ENCODE data around the gene MYO7B. TPM values are rescaled to one million over a fixed set of nuclear protein-coding genes. Genes with fewer than 3 reads are reported as not detected.

Gene MYO7B
- total RNA-seq, 4 donors from 2014 or later: 0.21 to 0.48 (median 0.28) TPM

DNA sequence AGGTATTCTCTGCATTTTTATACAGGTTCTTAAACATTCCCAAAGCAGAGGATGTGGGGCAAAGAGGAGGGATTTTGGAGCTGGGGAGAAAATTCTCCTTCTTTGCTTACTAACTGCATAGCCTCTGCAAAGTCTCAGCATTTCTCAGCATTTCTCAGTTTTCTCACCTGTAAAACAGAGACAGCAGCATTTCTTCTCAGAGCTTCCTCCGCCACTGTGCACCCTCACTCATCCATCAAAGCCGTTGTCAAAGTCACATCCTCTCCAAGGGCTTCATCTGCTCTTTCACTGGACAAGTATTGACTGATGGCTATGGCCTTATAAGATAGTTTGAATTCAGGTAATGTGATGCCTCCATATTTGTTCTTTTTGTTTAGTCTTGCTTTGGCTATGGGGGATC, 17.4 kb downstream of the MYO7B start:
- H3K4me1 ChIP-seq: no peaks in the 10 kb centered on the region
- no peaks in the 10 kb centered on the region for H3K27me3 ChIP-seq
- TF ChIP-seq, protein P1, sequence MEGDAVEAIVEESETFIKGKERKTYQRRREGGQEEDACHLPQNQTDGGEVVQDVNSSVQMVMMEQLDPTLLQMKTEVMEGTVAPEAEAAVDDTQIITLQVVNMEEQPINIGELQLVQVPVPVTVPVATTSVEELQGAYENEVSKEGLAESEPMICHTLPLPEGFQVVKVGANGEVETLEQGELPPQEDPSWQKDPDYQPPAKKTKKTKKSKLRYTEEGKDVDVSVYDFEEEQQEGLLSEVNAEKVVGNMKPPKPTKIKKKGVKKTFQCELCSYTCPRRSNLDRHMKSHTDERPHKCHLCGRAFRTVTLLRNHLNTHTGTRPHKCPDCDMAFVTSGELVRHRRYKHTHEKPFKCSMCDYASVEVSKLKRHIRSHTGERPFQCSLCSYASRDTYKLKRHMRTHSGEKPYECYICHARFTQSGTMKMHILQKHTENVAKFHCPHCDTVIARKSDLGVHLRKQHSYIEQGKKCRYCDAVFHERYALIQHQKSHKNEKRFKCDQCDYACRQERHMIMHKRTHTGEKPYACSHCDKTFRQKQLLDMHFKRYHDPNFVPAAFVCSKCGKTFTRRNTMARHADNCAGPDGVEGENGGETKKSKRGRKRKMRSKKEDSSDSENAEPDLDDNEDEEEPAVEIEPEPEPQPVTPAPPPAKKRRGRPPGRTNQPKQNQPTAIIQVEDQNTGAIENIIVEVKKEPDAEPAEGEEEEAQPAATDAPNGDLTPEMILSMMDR (IDR thresholded peaks at IDR 0.05): no peak
- TF ChIP-seq POLR2A (IDR thresholded peaks at IDR 0.05): no peak
- no peak overlapping the region for H3K4me3 ChIP-seq
- no peak for DNase-seq
- H3K9me3 ChIP-seq: no peaks in the 10 kb centered on the region
- H3K27ac ChIP-seq: no peak overlapping the region
- H3K36me3 ChIP-seq: no peaks in the 10 kb centered on the region
- intact Hi-C loops (cut with DNase I; ENCODE audit: low total_unique reads): no loop called here

- TF ChIP-seq POLR2A (IDR thresholded peaks at IDR 0.05): no peak
- TF ChIP-seq, protein P1 (IDR thresholded peaks at IDR 0.05): no peak
- no peaks in the 10 kb centered on the region for H3K36me3 ChIP-seq
- no peak overlapping the region for H3K27ac ChIP-seq
- no peak for DNase-seq
- intact Hi-C loops (cut with DNase I; ENCODE audit: low total_unique reads): no loop called here
- H3K4me3 ChIP-seq: no peak overlapping the region
- H3K9me3 ChIP-seq: no peaks in the 10 kb centered on the region
- H3K27me3 ChIP-seq: no peaks in the 10 kb centered on the region
- no peaks in the 10 kb centered on the region for H3K4me1 ChIP-seq
These were observed 23.4 kb downstream of the MYO7B start for GRCh38 chr2:127558911-127559310.

GRCh38 chr2:127559454-127559853, 24.0 kb downstream of the MYO7B start:
- Histone ChIP-seq H3K9me3 (no peaks in the 10 kb centered on the region), H3K4me3 (no peak overlapping the region), H3K27ac (no peak overlapping the region), H3K36me3 (no peaks in the 10 kb centered on the region), H3K4me1 (no peaks in the 10 kb centered on the region), H3K27me3 (no peaks in the 10 kb centered on the region)
- DNase-seq: no peak
- intact Hi-C loops (cut with DNase I; ENCODE audit: low total_unique reads): no loop called here
- TF ChIP-seq, protein P1 (IDR thresholded peaks at IDR 0.05): no peak
- no peak for TF ChIP-seq POLR2A (IDR thresholded peaks at IDR 0.05)

DNA sequence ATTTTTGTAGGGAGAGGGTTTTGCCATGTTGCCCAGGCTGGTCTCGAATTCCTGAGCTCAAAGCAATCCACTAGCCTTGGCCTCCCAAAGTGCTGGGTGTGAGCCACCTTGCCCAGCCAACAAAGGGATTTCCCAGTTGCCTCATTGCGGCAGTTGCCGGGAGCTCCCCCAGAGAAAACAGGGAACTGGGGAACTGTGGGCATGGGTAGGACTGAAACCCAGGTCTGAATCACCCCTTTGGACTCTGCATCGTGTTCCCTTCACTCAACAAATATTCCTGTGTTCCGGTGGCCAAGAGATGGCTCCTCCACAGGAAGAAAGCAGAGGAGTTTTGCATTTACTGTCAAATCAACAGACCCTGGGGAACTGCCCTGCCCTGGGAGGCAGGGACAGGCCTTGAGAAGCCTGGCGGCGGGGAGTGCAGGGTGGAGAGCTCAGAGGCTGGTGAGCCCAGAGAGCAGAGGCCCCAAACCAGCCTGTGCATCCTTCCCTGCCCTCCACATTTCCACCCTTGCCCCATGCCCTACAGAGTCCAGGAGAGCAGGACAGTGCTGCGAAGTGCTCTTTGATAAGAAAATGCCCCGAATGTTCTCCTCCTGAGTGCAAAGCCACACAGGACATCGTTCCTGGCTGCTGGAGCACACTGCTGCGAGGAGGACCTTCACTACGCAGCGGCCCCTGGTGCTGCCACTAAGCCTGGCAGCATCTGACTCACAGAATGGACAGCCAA, 24.9 kb downstream of the MYO7B start:
- Histone ChIP-seq H3K4me3 (no peak overlapping the region), H3K4me1 (no peaks in the 10 kb centered on the region), H3K27ac (no peak overlapping the region), H3K27me3 (no peaks in the 10 kb centered on the region), H3K9me3 (no peaks in the 10 kb centered on the region), H3K36me3 (no peaks in the 10 kb centered on the region)
- TF ChIP-seq, protein P1 (IDR thresholded peaks at IDR 0.05): no peak
- TF ChIP-seq POLR2A (IDR thresholded peaks at IDR 0.05): no peak
- no peak for DNase-seq
- intact Hi-C loops (cut with DNase I; ENCODE audit: low total_unique reads): no loop called here

- TF ChIP-seq, protein P1 (IDR thresholded peaks at IDR 0.05): no peak
- TF ChIP-seq POLR2A (IDR thresholded peaks at IDR 0.05): no peak
These were observed 25.4 kb downstream of the MYO7B start for GRCh38 chr2:127560931-127561280.

More at GRCh38 chr2:127560931-127561280, 25.4 kb downstream of the MYO7B start:
- no peak overlapping the region for H3K4me3 ChIP-seq
- H3K36me3 ChIP-seq: no peaks in the 10 kb centered on the region
- no peak overlapping the region for H3K27ac ChIP-seq
- H3K4me1 ChIP-seq: no peaks in the 10 kb centered on the region
- intact Hi-C loops (cut with DNase I; ENCODE audit: low total_unique reads): no loop called here
- DNase-seq: no peak
- H3K9me3 ChIP-seq: no peaks in the 10 kb centered on the region
- H3K27me3 ChIP-seq: no peaks in the 10 kb centered on the region

All from uterus (tissue), 4 donors.